Thoracic aorta (tissue), 2 donors: ENCODE results near the gene BANF1. TPM values are rescaled to one million over a fixed set of nuclear protein-coding genes. Genes with fewer than 3 reads are reported as not detected.

Experiments used
- ATAC-seq: fragments of 150-250 bp; one replicate; pipeline ENCODE4 v1.8.0; 2017; ENCODE audit warnings: low read depth; ENCODE audit not compliant: insufficient number of reproducible peaks, low FRiP score
- DNase-seq: peaks from one replicate; pipeline ENCODE4 v3.0.0-alpha.2; 2020; ENCODE audit warnings: low spot score
- H3K27ac ChIP-seq, 2 donors: fragments of 200-600 bp; sonication (generic); 1 replicate in 1 of 2; 2 replicates in 1 of 2; pipeline ENCODE4 v1.5.1; 2016; ENCODE audit warnings: mild to moderate bottlenecking in 2 of 2, moderate library complexity in 2 of 2
- H3K27me3 ChIP-seq: fragments of 200-600 bp; sonication (generic); replicated peaks from 2 replicates; pipeline ENCODE4 v1.6.0; 2016; ENCODE audit warnings: mild to moderate bottlenecking; ENCODE audit not compliant: insufficient read depth
- H3K36me3 ChIP-seq: fragments of 200-600 bp; sonication (generic); one replicate; pipeline ENCODE4 v1.5.1; 2016
- H3K4me1 ChIP-seq, 2 donors: fragments of 200-600 bp; sonication (generic); 1 replicate in 1 of 2; 2 replicates in 1 of 2; pipeline versions ENCODE4 v1.5.1 to v1.6.0; 2016; ENCODE audit warnings: low read depth in 2 of 2, mild to moderate bottlenecking in 1 of 2; ENCODE audit not compliant: control insufficient read depth in 1 of 2
- H3K4me3 ChIP-seq: fragments of 200-600 bp; sonication (generic); 2 replicates; pipeline ENCODE4 v1.5.1; 2016; ENCODE audit warnings: mild to moderate bottlenecking
- H3K9me3 ChIP-seq: fragments of 200-600 bp; sonication (generic); 2 replicates; pipeline ENCODE4 v1.5.1; 2016
- total RNA-seq, 2 donors: library from RNA; depleted of rRNA; stranded (reverse); fragments of >200 nt; gene quantifications; one replicate each; pipeline versions ENCODE4 v1.1.0 to v1.2.3, GENCODE V29; 2016
- TF ChIP-seq, protein P1 (sequence below): fragments of 200-600 bp; sonication (generic); IDR thresholded peaks from one replicate; pipeline ENCODE4 v1.5.1; 2019; ENCODE audit warnings: antibody characterized with exemption

BANF1 gene
- total RNA-seq, 2 donors from 2014 or later: 22.2 to 60.0 TPM

DNA sequence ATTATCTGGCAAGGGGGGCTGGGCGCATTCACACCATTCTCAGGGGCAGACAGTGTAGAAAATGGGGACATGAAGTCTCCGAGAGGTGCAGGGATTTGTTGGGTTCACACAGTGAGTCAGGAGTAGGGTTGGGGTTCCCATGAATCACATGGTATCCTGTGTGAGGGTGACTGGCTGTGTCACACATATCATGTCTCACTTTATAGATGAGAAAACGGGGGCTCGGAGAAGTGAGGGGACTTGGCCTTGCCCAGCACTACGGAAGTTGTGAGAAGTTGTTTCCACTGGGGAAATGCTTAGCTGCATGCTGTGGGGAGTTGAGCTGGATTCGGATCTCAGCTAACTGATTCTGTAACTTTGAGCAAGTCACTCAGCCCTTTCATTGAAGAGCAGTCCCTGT is 42.5 kb downstream of the BANF1 start:
- DNase-seq (no peak), ATAC-seq (no peak)
- peaks cover 0 to 16% of the 10 kb centered on the region in 2 donors for H3K4me1 ChIP-seq
- H3K9me3 ChIP-seq: no peaks in the 10 kb centered on the region
- no peaks in the 10 kb centered on the region for H3K27me3 ChIP-seq
- TF ChIP-seq, protein P1, sequence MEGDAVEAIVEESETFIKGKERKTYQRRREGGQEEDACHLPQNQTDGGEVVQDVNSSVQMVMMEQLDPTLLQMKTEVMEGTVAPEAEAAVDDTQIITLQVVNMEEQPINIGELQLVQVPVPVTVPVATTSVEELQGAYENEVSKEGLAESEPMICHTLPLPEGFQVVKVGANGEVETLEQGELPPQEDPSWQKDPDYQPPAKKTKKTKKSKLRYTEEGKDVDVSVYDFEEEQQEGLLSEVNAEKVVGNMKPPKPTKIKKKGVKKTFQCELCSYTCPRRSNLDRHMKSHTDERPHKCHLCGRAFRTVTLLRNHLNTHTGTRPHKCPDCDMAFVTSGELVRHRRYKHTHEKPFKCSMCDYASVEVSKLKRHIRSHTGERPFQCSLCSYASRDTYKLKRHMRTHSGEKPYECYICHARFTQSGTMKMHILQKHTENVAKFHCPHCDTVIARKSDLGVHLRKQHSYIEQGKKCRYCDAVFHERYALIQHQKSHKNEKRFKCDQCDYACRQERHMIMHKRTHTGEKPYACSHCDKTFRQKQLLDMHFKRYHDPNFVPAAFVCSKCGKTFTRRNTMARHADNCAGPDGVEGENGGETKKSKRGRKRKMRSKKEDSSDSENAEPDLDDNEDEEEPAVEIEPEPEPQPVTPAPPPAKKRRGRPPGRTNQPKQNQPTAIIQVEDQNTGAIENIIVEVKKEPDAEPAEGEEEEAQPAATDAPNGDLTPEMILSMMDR: no peak
- H3K4me3 ChIP-seq: no peak overlapping the region
- no peak overlapping the region for H3K27ac ChIP-seq
- no peaks in the 10 kb centered on the region for H3K36me3 ChIP-seq

DNA sequence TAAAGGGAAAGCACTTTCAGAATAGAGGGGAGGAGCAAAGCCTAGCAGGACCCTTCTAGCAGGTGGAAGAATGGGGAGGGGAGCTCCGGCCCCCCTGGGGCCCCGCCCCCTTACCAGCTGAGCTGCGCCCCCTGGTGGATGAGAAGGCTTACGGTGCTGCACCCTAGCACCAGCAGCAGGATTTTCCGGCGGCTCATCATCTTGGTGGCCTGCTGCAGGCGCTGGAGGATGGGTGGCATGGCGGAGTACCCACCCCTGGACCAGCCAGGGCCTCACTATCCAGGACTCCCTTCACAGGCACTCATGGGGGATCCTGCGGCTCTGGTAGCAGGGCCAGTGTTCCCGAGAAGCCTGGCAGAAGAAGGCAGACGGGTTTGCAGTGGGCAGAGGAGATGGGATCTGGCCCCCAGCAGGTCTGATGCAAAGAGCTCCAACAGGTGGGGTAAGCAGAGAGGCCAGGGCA is 42.9 kb downstream of the BANF1 start:
- no peak overlapping the region for H3K4me3 ChIP-seq
- H3K27ac ChIP-seq: no peak overlapping the region
- no peaks in the 10 kb centered on the region for H3K9me3 ChIP-seq
- H3K4me1 ChIP-seq: peaks cover 0 to 16% of the 10 kb centered on the region in 2 donors
- ATAC-seq (no peak), DNase-seq (no peak)
- TF ChIP-seq, protein P1: peak; percentile 91
- no peaks in the 10 kb centered on the region for H3K36me3 ChIP-seq
- no peaks in the 10 kb centered on the region for H3K27me3 ChIP-seq

DNA sequence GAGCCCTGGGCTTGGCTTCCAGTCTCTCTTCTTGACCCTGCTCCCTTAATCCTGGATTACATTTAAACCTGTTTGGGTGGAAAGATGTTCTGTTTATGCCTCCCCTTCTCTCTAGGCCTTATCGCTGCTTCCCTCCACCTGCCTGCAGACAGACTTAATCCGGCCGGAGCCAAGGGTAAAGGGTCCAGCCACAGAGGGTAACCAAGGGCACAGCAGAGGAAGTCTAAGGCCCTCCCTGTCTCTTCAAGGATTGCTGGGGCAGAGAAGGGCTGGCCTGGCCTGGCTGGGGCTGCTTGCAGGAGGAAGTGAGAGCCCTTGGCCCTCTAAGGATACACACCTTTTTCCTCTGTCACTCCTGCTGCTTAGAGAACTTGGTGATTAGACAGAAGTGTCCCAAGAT is 44.6 kb downstream of the BANF1 start:
- Histone ChIP-seq H3K4me1 (peaks cover 5 to 23% of the 10 kb centered on the region in 2 donors), H3K27ac (no peak overlapping the region)

DNA sequence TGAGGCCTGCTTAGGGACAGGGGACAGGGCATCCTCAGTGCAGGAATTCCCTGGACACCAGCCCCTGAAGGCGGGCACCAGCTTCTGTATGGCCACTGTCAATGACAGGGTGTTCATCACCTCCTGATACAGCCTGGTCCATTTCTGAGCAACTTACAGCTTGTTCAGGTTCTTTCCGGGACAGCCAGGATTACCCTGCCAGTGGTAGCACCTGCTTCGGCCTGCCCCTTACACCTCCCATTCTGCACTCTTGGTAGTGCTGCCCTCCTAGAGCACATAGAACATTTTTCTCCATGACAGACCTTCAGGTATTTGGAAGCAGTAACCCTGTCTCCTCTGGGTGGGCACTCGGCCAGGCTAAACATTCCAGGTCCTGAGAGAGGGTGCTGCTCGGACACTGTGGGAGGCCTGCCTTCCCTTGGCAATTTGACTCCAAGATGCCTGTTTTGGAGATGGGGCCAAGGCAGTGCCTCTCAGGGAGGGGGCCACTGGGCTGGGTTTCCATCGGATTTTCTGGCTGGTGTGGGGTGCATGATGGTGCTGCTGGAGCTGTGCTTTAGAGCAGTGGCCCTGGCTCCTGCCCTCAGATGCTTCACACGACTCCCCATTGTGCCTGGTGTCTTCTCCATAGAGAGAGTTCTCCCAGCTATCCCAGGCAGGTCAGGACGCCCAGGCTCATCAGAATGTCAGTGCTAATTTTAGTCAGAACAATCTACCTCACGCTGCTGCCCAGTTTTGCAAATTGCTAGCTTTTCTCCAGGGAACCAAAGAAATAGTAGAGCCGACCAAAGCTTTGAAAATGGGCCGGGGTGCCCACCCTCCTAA is 45.5 kb downstream of the BANF1 start:
- no peak overlapping the region for H3K27ac ChIP-seq

More for the DNA sequence above, 44.6 kb downstream of the BANF1 start:
- H3K9me3 ChIP-seq: no peaks in the 10 kb centered on the region
- no peaks in the 10 kb centered on the region for H3K27me3 ChIP-seq
- DNase-seq (no peak), ATAC-seq (no peak)
- no peaks in the 10 kb centered on the region for H3K36me3 ChIP-seq
- no peak overlapping the region for H3K4me3 ChIP-seq
- TF ChIP-seq, protein P1: no peak

More for the DNA sequence above, 45.5 kb downstream of the BANF1 start:
- Histone ChIP-seq H3K9me3 (no peaks in the 10 kb centered on the region), H3K27me3 (no peaks in the 10 kb centered on the region), H3K4me3 (no peak overlapping the region), H3K36me3 (no peaks in the 10 kb centered on the region), H3K4me1 (peaks cover 5 to 24% of the 10 kb centered on the region in 2 donors)
- TF ChIP-seq, protein P1: no peak
- DNase-seq (no peak), ATAC-seq (no peak)
